GM12875 (cell line): Measurements from ENCODE around the gene C10orf53.

Experiments
- H3K4me3 ChIP-seq: one replicate; pipeline ENCODE4 v1.5.1; 2011; ENCODE audit warnings: low read depth, low read length, control low read depth
- TF ChIP-seq, protein P1 (sequence below): IDR thresholded peaks from 2 replicates; pipeline ENCODE4 v1.5.1; 2011; ENCODE audit warnings: low read depth, mild to moderate bottlenecking, control low read depth, inconsistent platforms, low read length, moderate library complexity, borderline replicate concordance; ENCODE audit not compliant: insufficient read depth

The C10orf53 gene

DNA sequence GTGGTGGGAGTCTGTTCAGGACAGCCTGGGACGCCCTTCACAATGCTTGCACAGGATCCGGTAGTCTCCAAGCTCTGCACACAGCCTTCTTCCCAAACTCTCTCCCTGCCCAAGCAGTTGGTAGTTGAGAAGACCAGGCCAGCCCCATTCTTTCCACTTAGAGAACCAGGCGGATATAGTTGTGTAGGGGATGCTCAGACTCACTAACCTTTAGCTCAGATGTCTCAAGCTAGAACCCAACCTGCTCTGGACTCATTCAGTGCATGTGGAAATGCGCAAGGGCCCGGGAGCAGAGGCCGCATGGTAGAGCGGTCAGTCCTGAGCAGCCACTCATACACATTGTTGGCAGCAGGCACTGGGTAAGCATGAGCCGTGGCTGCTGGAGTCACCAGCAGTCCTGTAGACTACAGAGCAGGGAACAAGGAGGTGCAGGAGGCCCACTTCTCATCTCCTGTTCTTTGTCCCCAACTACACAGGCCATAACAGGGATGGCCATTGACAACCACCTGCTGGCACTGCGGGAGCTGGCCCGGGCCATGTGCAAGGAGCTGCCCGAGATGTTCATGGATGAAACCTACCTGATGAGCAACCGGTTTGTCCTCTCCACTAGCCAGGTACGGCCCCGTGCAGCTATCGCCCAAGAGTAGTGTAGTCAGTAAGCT is 17.2 kb upstream of the C10orf53 start:
- no peak overlapping the region for H3K4me3 ChIP-seq
- TF ChIP-seq, protein P1, sequence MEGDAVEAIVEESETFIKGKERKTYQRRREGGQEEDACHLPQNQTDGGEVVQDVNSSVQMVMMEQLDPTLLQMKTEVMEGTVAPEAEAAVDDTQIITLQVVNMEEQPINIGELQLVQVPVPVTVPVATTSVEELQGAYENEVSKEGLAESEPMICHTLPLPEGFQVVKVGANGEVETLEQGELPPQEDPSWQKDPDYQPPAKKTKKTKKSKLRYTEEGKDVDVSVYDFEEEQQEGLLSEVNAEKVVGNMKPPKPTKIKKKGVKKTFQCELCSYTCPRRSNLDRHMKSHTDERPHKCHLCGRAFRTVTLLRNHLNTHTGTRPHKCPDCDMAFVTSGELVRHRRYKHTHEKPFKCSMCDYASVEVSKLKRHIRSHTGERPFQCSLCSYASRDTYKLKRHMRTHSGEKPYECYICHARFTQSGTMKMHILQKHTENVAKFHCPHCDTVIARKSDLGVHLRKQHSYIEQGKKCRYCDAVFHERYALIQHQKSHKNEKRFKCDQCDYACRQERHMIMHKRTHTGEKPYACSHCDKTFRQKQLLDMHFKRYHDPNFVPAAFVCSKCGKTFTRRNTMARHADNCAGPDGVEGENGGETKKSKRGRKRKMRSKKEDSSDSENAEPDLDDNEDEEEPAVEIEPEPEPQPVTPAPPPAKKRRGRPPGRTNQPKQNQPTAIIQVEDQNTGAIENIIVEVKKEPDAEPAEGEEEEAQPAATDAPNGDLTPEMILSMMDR: no peak

DNA sequence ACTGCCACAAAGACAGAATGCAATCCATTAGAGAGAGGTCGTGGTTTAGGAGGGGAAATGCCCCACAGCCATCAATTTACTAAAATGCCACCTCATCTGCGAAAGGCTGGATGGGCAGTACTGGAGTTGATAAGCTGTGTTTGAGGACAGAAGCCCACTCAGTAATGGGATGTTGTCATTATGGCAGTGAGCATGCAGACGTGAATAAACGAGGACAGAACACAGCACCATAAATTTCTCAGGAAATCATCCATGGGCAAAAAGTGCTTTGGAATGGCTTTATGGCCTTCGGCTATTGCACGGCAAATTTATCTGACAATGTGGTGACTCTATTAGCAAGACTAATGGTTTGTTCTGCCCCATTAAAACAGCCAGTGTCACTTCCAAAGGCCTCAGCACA is 15.9 kb upstream of the C10orf53 start:
- TF ChIP-seq, protein P1: no peak
- no peak overlapping the region for H3K4me3 ChIP-seq

- no peak overlapping the region for H3K4me3 ChIP-seq
- TF ChIP-seq, protein P1: no peak
Measured at GRCh38 chr10:49664006-49664841, 15.2 kb upstream of the C10orf53 start.

DNA sequence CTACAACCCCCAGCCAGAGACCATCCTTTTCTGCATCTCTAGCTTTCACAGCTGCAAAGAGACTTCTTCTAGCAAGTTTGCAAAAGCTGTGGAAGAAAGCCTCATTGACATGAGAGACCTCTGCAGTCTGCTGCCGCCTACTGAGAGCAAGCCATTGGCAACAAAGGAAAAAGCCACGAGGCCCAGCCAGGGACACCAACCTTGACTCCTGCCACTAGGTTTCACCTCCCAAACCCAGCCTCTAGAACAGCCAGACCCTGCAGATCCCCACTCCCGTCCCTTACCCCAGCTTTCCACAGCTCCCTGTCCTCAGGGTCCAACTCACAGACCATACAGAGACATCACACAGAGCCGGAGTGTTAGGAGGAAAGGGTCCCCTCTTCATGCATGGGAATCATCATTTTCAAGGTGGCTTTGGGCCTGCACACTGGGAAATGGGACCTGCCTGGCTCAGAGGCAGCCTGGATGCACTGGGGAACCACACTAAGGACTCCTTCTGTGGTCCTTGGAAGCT is 14.6 kb upstream of the C10orf53 start:
- H3K4me3 ChIP-seq: no peak overlapping the region
- TF ChIP-seq, protein P1: no peak

DNA sequence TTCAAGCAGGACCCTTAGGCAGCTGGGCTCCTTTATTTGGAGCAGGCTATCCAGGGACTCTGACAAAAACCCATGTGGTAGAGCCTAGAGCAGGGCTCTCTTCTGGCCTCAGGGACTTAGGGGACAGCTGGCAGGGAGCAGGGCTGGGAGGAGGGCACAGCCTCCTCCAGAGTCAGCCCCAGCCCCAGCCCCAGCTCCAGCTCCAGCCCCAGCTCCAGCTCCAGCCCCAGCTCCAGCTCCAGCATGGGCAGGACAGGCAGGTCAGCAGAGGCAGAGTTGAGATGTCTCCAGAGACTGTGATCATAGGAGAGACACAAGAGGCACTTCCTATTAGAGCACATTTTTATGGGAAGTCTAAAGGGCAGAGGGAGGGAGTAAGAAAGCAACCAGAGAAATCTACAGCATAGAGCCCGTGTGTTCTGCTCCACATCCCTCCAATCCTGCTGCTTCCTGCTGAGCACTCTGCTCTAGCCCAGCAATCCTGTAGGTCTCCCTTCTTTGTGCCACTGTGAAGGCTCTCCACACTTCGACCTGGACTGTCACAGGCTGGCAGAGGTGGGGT is 13.3 kb upstream of the C10orf53 start:
- no peak overlapping the region for H3K4me3 ChIP-seq
- TF ChIP-seq, protein P1: no peak

DNA sequence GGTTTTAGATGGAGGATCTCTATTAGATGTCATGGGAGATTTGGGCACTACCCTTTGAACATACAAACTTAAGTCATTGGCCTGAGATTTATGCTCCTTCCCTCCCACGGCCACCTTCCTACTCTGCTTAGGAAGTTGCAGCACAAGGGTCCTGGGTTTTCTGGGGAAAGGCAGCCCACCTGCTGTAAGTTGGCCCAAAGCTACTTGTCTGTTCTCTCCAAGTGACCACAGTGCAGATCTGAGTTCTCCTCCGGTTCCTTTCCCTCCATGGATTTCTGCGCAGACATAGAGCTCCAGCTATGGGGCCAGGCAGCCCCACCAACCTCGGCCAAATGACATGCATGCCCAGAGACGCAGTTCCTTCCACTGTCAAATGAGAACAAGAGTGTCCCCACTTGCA is 12.8 kb upstream of the C10orf53 start:
- TF ChIP-seq, protein P1: no peak
- no peak overlapping the region for H3K4me3 ChIP-seq
